Ascending aorta (tissue), 2 donors: ENCODE measurements around the gene ALKBH4. TPM values are rescaled to one million over a fixed set of nuclear protein-coding genes. Genes with fewer than 3 reads are reported as not detected.

Source experiments
- DNase-seq, 2 donors: peaks; one replicate each; pipeline ENCODE4 v3.0.0-alpha.2; 2019; ENCODE audit warnings: low spot score in 2 of 2
- H3K27ac ChIP-seq, 2 donors: fragments of 200-600 bp; sonication (generic); one replicate each; pipeline ENCODE4 v1.5.1; 2016 to 2017; ENCODE audit warnings: mild to moderate bottlenecking in 1 of 2
- H3K27me3 ChIP-seq: fragments of 200-600 bp; sonication (generic); one replicate; pipeline ENCODE4 v1.5.1; 2017
- H3K36me3 ChIP-seq, 2 donors: fragments of 200-600 bp; sonication (generic); one replicate each; pipeline ENCODE4 v1.5.1; 2016
- H3K4me1 ChIP-seq, 2 donors: fragments of 200-600 bp; sonication (generic); one replicate each; pipeline ENCODE4 v1.5.1; 2016 to 2017; ENCODE audit warnings: mild to moderate bottlenecking in 1 of 2
- H3K4me3 ChIP-seq, 2 donors: fragments of 200-600 bp; sonication (generic); one replicate each; pipeline ENCODE4 v1.5.1; 2016 to 2017; ENCODE audit warnings: mild to moderate bottlenecking in 1 of 2
- H3K9me3 ChIP-seq, 2 donors: fragments of 200-600 bp; sonication (generic); one replicate each; pipeline ENCODE4 v1.5.1; 2016
- intact Hi-C: fragments of 100-400 bp; cut with DNase I; formaldehyde crosslinking; loops from one replicate; pipeline ENCODE4 v1.15.1; 2023
- total RNA-seq: library from RNA; depleted of rRNA; stranded (reverse); fragments of >200 nt; gene quantifications from one replicate; pipeline ENCODE4 v1.1.0, GENCODE V29; 2016
- TF ChIP-seq, protein P1 (sequence below), 3 experiments: fragments of 200-600 bp in 2 of 3; fragments of 450-650 bp in 1 of 3; sonication (generic) in 2 of 3; IDR thresholded peaks; one replicate each; pipeline ENCODE4 v1.5.1; 2016 to 2019; ENCODE audit warnings: antibody characterized with exemption in 3 of 3, mild to moderate bottlenecking in 1 of 3, moderate library complexity in 1 of 3

Gene ALKBH4
- total RNA-seq, 1 donor from 2014 or later, result 26.4 TPM

DNA sequence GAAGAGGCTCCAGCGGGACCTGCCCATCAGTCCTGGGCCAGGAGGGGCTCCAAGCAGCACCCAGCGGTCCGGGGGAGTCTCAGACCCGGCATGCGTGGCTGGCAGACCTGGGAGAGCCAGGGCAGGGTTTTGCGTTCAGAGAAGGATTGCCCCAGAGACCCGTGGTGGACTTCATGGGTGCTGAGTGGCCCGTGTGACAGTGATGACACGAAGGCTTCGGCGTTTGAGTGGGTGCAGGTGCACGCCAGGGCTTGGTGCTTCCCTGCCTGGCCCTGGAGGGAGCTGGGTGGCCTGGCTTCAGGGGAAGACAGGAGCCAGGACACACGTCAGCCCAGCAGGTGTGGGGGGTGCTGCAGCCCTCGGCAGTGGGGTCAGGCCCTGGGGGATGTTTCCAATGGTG, 17.4 kb downstream of the ALKBH4 start:
- no peak overlapping the region for H3K4me3 ChIP-seq
- H3K36me3 ChIP-seq, result peaks cover 4 to 6% of the 10 kb centered on the region in 2 donors
- no peak overlapping the region for H3K27ac ChIP-seq
- TF ChIP-seq, protein P1, sequence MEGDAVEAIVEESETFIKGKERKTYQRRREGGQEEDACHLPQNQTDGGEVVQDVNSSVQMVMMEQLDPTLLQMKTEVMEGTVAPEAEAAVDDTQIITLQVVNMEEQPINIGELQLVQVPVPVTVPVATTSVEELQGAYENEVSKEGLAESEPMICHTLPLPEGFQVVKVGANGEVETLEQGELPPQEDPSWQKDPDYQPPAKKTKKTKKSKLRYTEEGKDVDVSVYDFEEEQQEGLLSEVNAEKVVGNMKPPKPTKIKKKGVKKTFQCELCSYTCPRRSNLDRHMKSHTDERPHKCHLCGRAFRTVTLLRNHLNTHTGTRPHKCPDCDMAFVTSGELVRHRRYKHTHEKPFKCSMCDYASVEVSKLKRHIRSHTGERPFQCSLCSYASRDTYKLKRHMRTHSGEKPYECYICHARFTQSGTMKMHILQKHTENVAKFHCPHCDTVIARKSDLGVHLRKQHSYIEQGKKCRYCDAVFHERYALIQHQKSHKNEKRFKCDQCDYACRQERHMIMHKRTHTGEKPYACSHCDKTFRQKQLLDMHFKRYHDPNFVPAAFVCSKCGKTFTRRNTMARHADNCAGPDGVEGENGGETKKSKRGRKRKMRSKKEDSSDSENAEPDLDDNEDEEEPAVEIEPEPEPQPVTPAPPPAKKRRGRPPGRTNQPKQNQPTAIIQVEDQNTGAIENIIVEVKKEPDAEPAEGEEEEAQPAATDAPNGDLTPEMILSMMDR (IDR thresholded peaks at IDR 0.05), result no peak
- no peaks in the 10 kb centered on the region for H3K9me3 ChIP-seq
- DNase-seq, result no peak
- H3K4me1 ChIP-seq, result no peaks in the 10 kb centered on the region
- intact Hi-C loops, result no loop called here
- no peaks in the 10 kb centered on the region for H3K27me3 ChIP-seq

- no peaks in the 10 kb centered on the region for H3K4me1 ChIP-seq
- H3K9me3 ChIP-seq, result no peaks in the 10 kb centered on the region
- intact Hi-C loops, result no loop called here
- TF ChIP-seq, protein P1 (IDR thresholded peaks at IDR 0.05), result no peak
- no peaks in the 10 kb centered on the region for H3K27me3 ChIP-seq
- no peak overlapping the region for H3K27ac ChIP-seq
- peaks cover 4 to 6% of the 10 kb centered on the region in 2 donors for H3K36me3 ChIP-seq
- DNase-seq, result no peak
- no peak overlapping the region for H3K4me3 ChIP-seq
Observed at GRCh38 chr7:102446387-102447156, 18.1 kb downstream of the ALKBH4 start.

DNA sequence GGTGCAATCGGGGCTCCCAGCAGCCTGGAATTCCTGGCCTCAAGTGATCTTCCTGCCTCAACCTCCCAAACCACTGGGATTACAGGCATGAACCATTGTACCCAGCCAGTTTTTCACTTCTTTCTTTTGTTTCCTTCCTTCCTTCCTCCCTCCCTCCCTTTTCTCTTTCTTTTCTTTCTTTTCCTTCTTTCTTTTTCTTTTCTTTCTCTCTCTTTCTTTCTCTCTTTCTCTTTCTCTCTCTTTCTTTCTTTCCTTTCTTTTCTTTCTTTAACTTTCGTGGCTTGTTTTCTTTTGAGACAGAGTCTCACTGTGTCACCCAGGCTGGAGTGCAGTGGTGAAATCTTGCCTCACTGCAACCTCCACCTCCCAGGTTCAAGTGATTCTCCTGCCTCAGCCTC, 19.0 kb downstream of the ALKBH4 start:
- no peaks in the 10 kb centered on the region for H3K4me1 ChIP-seq
- H3K27ac ChIP-seq, result no peak overlapping the region
- TF ChIP-seq, protein P1 (IDR thresholded peaks at IDR 0.05), result no peak
- no peak overlapping the region for H3K4me3 ChIP-seq
- H3K9me3 ChIP-seq, result no peaks in the 10 kb centered on the region
- no peak for DNase-seq
- intact Hi-C loops, result no loop called here
- H3K27me3 ChIP-seq, result no peaks in the 10 kb centered on the region
- peaks cover 4 to 6% of the 10 kb centered on the region in 2 donors for H3K36me3 ChIP-seq

GRCh38 chr7:102444961-102445673, 19.5 kb downstream of the ALKBH4 start:
- DNase-seq, result no peak
- TF ChIP-seq, protein P1 (IDR thresholded peaks at IDR 0.05), result no peak
- intact Hi-C loops, result no loop called here
- Histone ChIP-seq H3K36me3 (peaks cover 4 to 6% of the 10 kb centered on the region in 2 donors), H3K4me1 (no peaks in the 10 kb centered on the region), H3K27me3 (no peaks in the 10 kb centered on the region), H3K4me3 (no peak overlapping the region), H3K9me3 (no peaks in the 10 kb centered on the region), H3K27ac (no peak overlapping the region)

DNA sequence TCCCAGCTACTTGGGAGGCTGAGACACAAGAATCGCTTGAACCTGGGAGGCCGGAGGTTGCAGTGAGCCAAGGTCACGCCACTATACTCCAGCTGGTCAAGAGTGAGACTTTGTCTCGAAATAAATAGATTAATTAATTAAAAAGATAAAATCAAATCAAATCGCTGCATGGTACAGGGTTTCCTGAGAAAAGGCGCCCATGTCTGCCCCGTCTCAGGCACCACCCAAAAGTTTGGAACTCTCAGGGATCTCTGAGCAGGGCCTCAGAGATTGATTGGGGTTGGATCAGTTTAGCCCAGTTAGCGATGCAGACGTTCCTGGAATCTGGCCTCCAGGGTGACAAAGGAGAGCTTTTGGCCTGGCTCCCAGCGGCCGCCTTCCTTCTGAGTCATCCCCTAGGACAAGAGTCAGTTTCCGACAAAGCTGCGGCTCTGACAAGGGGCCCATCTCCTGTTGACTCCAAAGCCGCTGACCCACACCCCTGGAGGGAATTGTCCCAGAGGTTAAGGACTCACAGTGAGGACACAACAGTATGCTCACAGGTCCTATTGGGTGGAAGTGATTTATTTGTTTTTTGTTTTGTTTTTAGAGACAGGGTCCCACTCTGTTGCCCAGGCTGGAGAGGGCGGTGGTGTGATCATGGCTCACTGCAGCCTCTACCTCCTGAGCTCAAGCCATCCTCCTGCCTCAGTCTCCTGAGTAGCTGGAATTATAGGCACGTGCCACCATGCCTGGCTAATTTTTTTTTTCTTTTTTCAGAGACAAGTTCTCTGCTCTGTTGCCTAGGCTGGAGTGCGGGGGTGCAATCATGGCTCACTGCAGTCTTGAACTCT, 24.5 kb downstream of the ALKBH4 start:
- intact Hi-C loops, result no loop called here
- no peak for DNase-seq
- Histone ChIP-seq H3K27ac (no peak overlapping the region), H3K4me3 (no peak overlapping the region), H3K36me3 (peaks cover 0 to 7% of the 10 kb centered on the region in 2 donors), H3K4me1 (no peaks in the 10 kb centered on the region), H3K9me3 (no peaks in the 10 kb centered on the region), H3K27me3 (no peaks in the 10 kb centered on the region)
- TF ChIP-seq, protein P1 (IDR thresholded peaks at IDR 0.05), result no peak
